Motor neuron (in vitro differentiated cells): Measurements from ENCODE around the gene OR8G5. TPM values are rescaled to one million over a fixed set of nuclear protein-coding genes. Genes with fewer than 3 reads are reported as not detected.
A peak's percentile ranks its signal among the peaks of the same experiment; 100 is the strongest.

ENCODE experiments used
- ATAC-seq, 8 experiments: fragments of 200-7000 bp; cut with Tn5 transposase; replicated peaks in 6 of 8; 2 replicates each; pipeline ENCODE4 v1.8.0; 2021; ENCODE audit warnings: mild to moderate bottlenecking in 8 of 8, moderate library complexity in 8 of 8
- H3K27ac ChIP-seq, 2 donors: fragments of 250-450 bp; sonication (Bioruptor Pico); 2 replicates each; pipeline ENCODE4 v1.9.0; 2021; ENCODE audit warnings: antibody characterized with exemption in 2 of 2, mild to moderate bottlenecking in 2 of 2, moderate library complexity in 1 of 2
- H3K4me1 ChIP-seq, 2 donors: fragments of 250-450 bp; sonication (Bioruptor Pico); replicated peaks in 1 of 2; 2 replicates each; pipeline ENCODE4 v1.6.1; 2021; ENCODE audit warnings: antibody characterized with exemption in 2 of 2, mild to moderate bottlenecking in 2 of 2, moderate library complexity in 1 of 2
- H3K4me3 ChIP-seq, 5 donors: fragments of 250-450 bp; sonication (Bioruptor Pico); 2 replicates each; pipeline ENCODE4 v1.9.0; 2021; ENCODE audit warnings: antibody characterized with exemption in 5 of 5, mild to moderate bottlenecking in 5 of 5, moderate library complexity in 4 of 5
- WGBS, 10 experiments: fragments of 450-650 bp; shearing (Covaris generic); methylation state at CpG; one replicate each; pipeline ENCODE4 v1.0.0; 2022; 5-methylcytosine and 5-hydroxymethylcytosine counted together
- in situ Hi-C, 9 experiments: fragments of 400-800 bp; cut with MboI; loops; one replicate each; pipeline ENCODE4 v1.15.0; 2021; ENCODE audit warnings: low sequenced_read_pairs in 9 of 9, low pct_unique_long_range_greater_than_20kb in 2 of 9; ENCODE audit not compliant: unreplicated experiment in 9 of 9
- total RNA-seq, 8 experiments: library from RNA; unstranded; fragments of 300-600 nt; gene quantifications; 2 replicates each; pipeline versions ENCODE4 v1.2.3 to v1.2.4, GENCODE V29; 2022

Gene OR8G5
- total RNA-seq, 8 experiments from 2014 or later = 0.27 to 0.59 (median 0.30) TPM; not detected in 4

DNA sequence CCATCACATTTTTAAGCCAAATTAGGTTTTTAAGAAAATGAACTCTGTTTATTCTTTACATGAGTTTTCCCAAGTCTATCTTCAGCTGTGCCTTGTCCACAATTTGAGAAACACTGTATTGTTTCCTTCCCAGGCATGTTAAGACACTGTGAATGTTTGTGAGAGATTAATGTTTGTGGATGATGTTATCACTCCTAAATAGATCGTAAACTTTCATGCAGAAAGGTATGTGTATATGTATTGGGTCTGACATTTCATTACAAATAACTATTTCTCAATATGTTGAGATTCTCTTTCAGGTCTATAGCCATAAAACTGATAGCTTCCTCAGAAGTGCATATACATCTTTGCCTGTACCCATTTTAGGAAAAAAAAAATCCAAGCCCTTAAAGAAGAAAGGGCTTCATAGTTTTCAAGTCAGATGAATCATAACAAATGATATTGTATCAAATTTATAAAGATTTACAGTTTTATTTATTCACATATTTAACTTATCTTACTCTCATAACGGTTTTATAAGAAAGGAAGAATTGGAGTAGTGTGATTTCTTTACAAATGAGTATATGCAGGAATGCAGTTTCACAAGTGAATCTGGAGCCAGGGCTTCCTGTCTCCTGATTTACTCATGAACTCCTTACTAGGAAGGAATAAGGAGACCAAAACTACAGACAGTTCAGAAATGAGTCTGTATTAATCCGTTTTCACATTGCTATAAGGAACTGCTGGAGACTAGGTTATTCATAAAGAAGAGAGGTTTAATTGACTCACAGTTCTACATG, 46.4 kb downstream of the OR8G5 start:
- in situ Hi-C loops = no loop called here
- Histone ChIP-seq H3K4me1 (no peaks in the 10 kb centered on the region), H3K4me3 (no peak overlapping the region), H3K27ac (no peak overlapping the region)
- 10 to 63% (median 50%) methylated on average over 1 to 3 of the region's 3 CpGs; no CpG with 5 or more reads in 1 of the 10 experiments for WGBS, 10 experiments
- ATAC-seq = peak in 1 of 8 experiments; percentile 28

DNA sequence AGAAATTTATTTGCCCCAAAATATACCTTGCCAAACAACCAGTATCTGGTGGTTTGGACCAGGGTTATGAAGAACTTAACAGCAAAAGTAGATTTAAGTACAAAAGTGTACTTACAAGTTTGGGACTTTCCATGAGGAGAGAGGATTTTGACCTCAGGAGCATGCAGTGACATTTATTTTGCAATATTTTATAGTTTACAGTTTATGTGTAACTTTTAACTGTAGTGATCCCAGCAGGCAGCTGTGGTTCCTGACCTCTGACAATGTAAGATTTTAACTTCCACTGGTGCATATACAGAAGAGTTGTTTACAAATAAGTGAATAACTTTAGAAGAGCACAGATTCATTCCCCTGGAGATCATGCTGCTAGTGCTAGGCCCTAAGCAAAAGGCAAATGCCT, 50.9 kb downstream of the OR8G5 start:
- no peak overlapping the region for H3K27ac ChIP-seq
- in situ Hi-C loops = no loop called here
- H3K4me1 ChIP-seq = no peaks in the 10 kb centered on the region
- ATAC-seq = no peak
- no peak overlapping the region for H3K4me3 ChIP-seq

DNA sequence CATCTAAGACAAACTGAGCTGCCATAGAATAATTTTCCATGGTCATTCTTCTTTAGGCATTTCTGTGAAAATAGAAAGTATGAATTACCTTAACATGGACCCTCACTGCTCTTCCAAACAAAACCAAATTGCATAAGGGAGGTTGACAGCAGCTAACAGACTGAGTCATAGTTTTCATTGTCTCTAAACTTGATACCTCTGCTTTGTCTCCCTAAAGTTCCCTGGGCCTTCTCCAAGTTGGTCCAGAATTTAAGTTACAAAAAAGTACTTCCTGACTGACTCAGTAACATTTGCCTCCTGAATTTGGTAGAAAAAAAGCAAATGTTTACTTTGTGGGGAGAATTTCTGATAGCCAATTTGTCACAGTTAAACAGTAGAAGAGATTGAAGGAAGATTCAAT, 54.5 kb downstream of the OR8G5 start:
- H3K4me3 ChIP-seq = no peak overlapping the region
- H3K27ac ChIP-seq = no peak overlapping the region
- no peaks in the 10 kb centered on the region for H3K4me1 ChIP-seq
- no peak for ATAC-seq
- in situ Hi-C loops = no loop called here

DNA sequence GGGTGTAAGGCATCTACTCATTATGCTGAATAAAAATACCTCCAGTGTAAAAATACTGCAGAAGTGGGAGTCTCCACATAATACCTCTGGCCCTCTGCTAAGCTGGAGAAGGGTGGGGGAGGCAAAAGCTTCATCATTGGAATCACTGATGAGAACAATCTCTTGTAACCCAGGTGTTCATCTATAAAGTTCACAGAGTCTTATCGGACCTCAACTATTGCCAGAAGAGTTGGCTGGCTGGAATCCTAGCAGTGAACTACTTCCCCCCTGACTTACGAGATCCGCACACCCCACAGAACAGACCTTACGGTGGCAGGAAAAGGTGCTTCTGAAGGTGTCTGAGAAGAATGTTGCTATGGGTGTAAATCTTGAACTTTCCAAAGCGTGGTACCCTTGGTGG, 55.1 kb downstream of the OR8G5 start:
- Histone ChIP-seq H3K4me3 (no peak overlapping the region), H3K27ac (no peak overlapping the region), H3K4me1 (no peaks in the 10 kb centered on the region)
- in situ Hi-C loops = no loop called here
- 0 to 93% (median 50%) methylated on average over 1 to 5 of the region's 5 CpGs; no CpG with 5 or more reads in 3 of the 10 experiments for WGBS, 10 experiments
- ATAC-seq = no peak

DNA sequence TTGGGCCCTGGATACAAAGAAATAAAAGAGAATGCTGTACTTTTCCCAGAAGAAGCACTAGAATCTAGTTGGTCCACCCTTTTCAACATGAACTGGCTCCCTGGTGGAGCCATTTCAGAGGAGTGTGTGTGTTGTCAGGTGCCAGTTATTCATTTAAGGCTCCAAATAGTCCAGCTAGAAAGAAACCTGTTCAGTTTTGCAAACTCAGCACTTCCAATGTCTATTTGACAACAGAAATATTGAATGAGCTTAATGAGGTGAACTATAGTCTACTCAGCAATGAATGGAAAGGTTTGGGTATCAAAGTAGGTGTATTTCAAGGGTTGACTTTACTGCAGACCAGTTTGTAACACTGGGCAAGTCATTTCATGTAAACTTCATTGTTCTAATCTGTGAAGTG, 55.5 kb downstream of the OR8G5 start:
- in situ Hi-C loops = no loop called here
- H3K4me3 ChIP-seq = no peak overlapping the region
- ATAC-seq = no peak

DNA sequence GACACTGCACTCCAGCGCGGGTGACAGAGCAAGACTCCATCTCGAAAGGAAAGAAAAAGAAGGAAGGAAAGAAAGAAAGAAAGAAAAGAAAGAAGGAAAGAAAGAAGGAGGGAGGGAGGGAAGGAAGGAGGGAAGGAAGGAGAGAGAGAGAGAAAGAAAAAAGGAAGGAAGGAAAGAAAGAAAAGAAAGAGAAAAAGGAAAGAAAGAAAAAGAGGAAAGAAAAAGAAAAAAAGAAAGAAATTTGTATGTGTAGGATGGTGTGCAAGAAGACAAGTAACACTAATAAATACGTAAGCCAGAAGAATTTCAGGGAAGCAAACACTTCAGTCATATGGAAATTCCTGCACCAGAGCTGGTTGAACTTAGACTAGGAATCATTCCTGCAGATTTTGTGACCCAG, 57.0 kb downstream of the OR8G5 start:
- in situ Hi-C loops = no loop called here
- Histone ChIP-seq H3K27ac (no peak overlapping the region), H3K4me1 (no peaks in the 10 kb centered on the region), H3K4me3 (no peak overlapping the region)
- ATAC-seq = no peak
- 10 to 91% (median 51%) methylated on average over 1 to 4 of the region's 4 CpGs; no CpG with 5 or more reads in 1 of the 10 experiments for WGBS, 10 experiments

More for the DNA sequence above, 55.5 kb downstream of the OR8G5 start:
- Histone ChIP-seq H3K4me1 (no peaks in the 10 kb centered on the region), H3K27ac (no peak overlapping the region)

DNA sequence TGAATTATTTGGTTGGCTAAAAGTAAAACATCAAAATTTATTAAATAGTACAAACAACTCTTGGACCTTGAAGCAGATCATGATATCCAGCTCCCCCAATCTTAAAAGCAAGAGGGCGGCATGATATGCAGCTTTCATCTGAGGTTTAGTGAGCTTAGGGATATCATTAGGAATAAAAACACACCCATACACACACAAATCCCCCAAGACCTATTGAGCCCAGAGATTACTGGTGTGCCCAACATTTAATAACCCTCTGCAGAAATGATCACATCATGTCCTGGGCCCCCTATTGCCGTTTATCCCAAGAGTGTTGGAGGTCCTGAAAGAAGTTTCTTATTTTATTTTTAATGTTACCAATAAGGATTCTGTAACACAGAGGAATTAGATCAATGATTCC, 57.7 kb downstream of the OR8G5 start, which contains the start of gene OR8D1:
Gene OR8D1, minus strand, starts transcription at position 101 of the 400 bp plus-strand sequence. CDS start 3,183 bp downstream, outside the sequence.
- WGBS, 10 experiments = 25 to 90% (median 79%) methylated on average over 1 to 2 of the region's 2 CpGs; no CpG with 5 or more reads in 3 of the 10 experiments
- in situ Hi-C loops = no loop called here
- Histone ChIP-seq H3K27ac (no peak within 1 kb of the TSS), H3K4me3 (no peak within 1 kb of the TSS), H3K4me1 (no peaks in the 10 kb centered on the region)
- ATAC-seq = no peak

DNA sequence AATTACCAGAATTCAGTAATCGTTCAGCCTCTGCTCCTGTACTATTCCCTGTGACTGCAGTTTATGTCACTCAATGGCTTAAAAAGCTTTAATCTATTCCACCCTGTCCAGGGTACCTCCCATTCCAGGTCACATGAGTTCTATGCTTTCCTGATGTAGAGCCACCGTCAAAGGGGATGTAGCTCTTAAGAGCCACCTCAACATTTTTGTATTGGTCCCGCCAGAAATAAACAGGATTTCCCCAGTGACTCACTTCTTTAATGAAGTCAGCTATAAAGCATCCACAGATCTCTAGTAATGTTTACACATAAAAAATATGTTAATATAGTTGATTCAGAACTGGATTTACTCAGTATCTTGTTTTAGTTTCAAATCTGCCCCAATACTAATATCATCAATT, 58.9 kb downstream of the OR8G5 start:
- peak in 7 of 8 experiments; percentile 26 to 64 (median 39) for ATAC-seq
- WGBS, 10 experiments = 16 to 90% (median 76%) methylated on average over 1 to 3 of the region's 3 CpGs; no CpG with 5 or more reads in 1 of the 10 experiments
- Histone ChIP-seq H3K27ac (no peak overlapping the region), H3K4me3 (no peak overlapping the region), H3K4me1 (no peaks in the 10 kb centered on the region)
- in situ Hi-C loops = no loop called here

Other genes with a start within 250 kb of the OR8G5 start
- gene OR10G4, start 243.4 kb upstream of the OR8G5 start, total RNA-seq = under 1 TPM in 5 of 8 experiments, not detected in 3; 0.05 to 0.24 (median 0.13) TPM
- gene OR10G9, start 233.4 kb upstream of the OR8G5 start, total RNA-seq = under 1 TPM in 1 of 8 experiments, not detected in 7; 0.38 TPM
- gene OR10G8, start 229.6 kb upstream of the OR8G5 start, total RNA-seq = under 1 TPM in 1 of 8 experiments, not detected in 7; 0.17 TPM
- gene OR10G7, start 215.1 kb upstream of the OR8G5 start, total RNA-seq = under 1 TPM in 3 of 8 experiments, not detected in 5; 0.08 to 0.35 (median 0.14) TPM
- gene VWA5A, start 140.9 kb upstream of the OR8G5 start, total RNA-seq = 10 to 100 TPM in 6 of 8 experiments, 1 to 10 TPM in 2; 7.0 to 34.7 (median 15.4) TPM
- under 1 TPM in 3 of 8 experiments, not detected in 5; 0.17 to 0.43 (median 0.28) TPM for gene OR10D3, start 73.0 kb upstream of the OR8G5 start, total RNA-seq
- gene OR8G1, start 15.3 kb upstream of the OR8G5 start, total RNA-seq = under 1 TPM in 5 of 8 experiments, not detected in 3; 0.05 to 0.29 (median 0.14) TPM
- under 1 TPM in 5 of 8 experiments, not detected in 3; 0.05 to 0.66 (median 0.18) TPM for gene OR8D1, start 57.6 kb downstream of the OR8G5 start, total RNA-seq
- under 1 TPM in 2 of 8 experiments, not detected in 6; 0.42 to 0.76 TPM for gene OR8D2, start 63.8 kb downstream of the OR8G5 start, total RNA-seq
- under 1 TPM in 1 of 8 experiments, not detected in 7; 0.66 TPM for gene OR8B2, start 128.1 kb downstream of the OR8G5 start, total RNA-seq
- gene OR8B3, start 142.6 kb downstream of the OR8G5 start, total RNA-seq = under 1 TPM in 2 of 8 experiments, not detected in 6; 0.09 to 0.33 TPM
- gene OR8B4, start 168.5 kb downstream of the OR8G5 start, total RNA-seq = under 1 TPM in 1 of 8 experiments, not detected in 7; 0.38 TPM
- under 1 TPM in 5 of 8 experiments, not detected in 3; 0.04 to 0.76 (median 0.14) TPM for gene OR8B8, start 189.3 kb downstream of the OR8G5 start, total RNA-seq